Measurements from ENCODE around the gene PCBP3.

GRCh38 chr21:45867041-45867666 lies 223.6 kb downstream of the PCBP3 start:
- TF ChIP-seq CTCF (IDR thresholded peaks at IDR 0.05), result no peak
- TF ChIP-seq POLR2A (IDR thresholded peaks at IDR 0.05), result no peak
